ENCODE results near the gene CA10.

CA10 gene

GRCh38 chr17:51828901-51829300 is 329.6 kb downstream of the CA10 start:
- DNase-seq (ENCODE audit: low read depth in 1 of 2, low spot score in 1 of 2), result no peak
- TF ChIP-seq CTCF (IDR thresholded peaks at IDR 0.05; ENCODE audit: insufficient read depth, low read length) (no peak), GABPA (IDR thresholded peaks at IDR 0.05; ENCODE audit: low read depth) (no peak), REST (IDR thresholded peaks at IDR 0.05; ENCODE audit: insufficient replicate concordance, low read depth) (no peak), SPI1 (IDR thresholded peaks at IDR 0.05; ENCODE audit: borderline replicate concordance, low read depth) (no peak), POLR2AphosphoS5 (IDR thresholded peaks at IDR 0.05; ENCODE audit: low read depth) (no peak)
- Histone ChIP-seq H3K4me3 (replicated peaks; ENCODE audit: insufficient read depth, low read length) (no peak overlapping the region), H3K27me3 (ENCODE audit: insufficient read depth, poor library complexity, severe bottlenecking) (no peaks in the 10 kb centered on the region), H3K27ac (replicated peaks) (no peak overlapping the region)

- TF ChIP-seq SPI1 (IDR thresholded peaks at IDR 0.05; ENCODE audit: borderline replicate concordance, low read depth) (no peak), CTCF (IDR thresholded peaks at IDR 0.05; ENCODE audit: insufficient read depth, low read length) (no peak), POLR2AphosphoS5 (IDR thresholded peaks at IDR 0.05; ENCODE audit: low read depth) (no peak), REST (IDR thresholded peaks at IDR 0.05; ENCODE audit: insufficient replicate concordance, low read depth) (no peak), GABPA (IDR thresholded peaks at IDR 0.05; ENCODE audit: low read depth) (no peak)
- no peak for DNase-seq (ENCODE audit: low read depth in 1 of 2, low spot score in 1 of 2)
- Histone ChIP-seq H3K4me3 (replicated peaks; ENCODE audit: insufficient read depth, low read length) (no peak overlapping the region), H3K27ac (replicated peaks) (no peak overlapping the region), H3K27me3 (ENCODE audit: insufficient read depth, poor library complexity, severe bottlenecking) (no peaks in the 10 kb centered on the region)
Measured at GRCh38 chr17:51827140-51827539, 331.4 kb downstream of the CA10 start.

- Histone ChIP-seq H3K27me3 (ENCODE audit: insufficient read depth, poor library complexity, severe bottlenecking) (no peaks in the 10 kb centered on the region), H3K4me3 (replicated peaks; ENCODE audit: insufficient read depth, low read length) (no peak overlapping the region), H3K27ac (replicated peaks) (no peak overlapping the region)
- TF ChIP-seq REST (IDR thresholded peaks at IDR 0.05; ENCODE audit: insufficient replicate concordance, low read depth), result no peak
- no peak for TF ChIP-seq POLR2AphosphoS5 (IDR thresholded peaks at IDR 0.05; ENCODE audit: low read depth)
- TF ChIP-seq GABPA (IDR thresholded peaks at IDR 0.05; ENCODE audit: low read depth), result no peak
- TF ChIP-seq SPI1 (IDR thresholded peaks at IDR 0.05; ENCODE audit: borderline replicate concordance, low read depth), result no peak
- no peak for TF ChIP-seq CTCF (IDR thresholded peaks at IDR 0.05; ENCODE audit: insufficient read depth, low read length)
- DNase-seq (ENCODE audit: low read depth in 1 of 2, low spot score in 1 of 2), result no peak
Measured at GRCh38 chr17:51820766-51821165, 337.7 kb downstream of the CA10 start.

Data from HL-60 (cell line).